ENCODE results near the gene FNDC4. TPM values are rescaled to one million over a fixed set of nuclear protein-coding genes. Genes with fewer than 3 reads are reported as not detected.

The FNDC4 gene
- total and polyA plus RNA-seq, 2 of the 8 experiments (the other 6 are each of a cell fraction or from before 2014, with no cell fraction given) = 14.1 to 14.7 TPM

DNA sequence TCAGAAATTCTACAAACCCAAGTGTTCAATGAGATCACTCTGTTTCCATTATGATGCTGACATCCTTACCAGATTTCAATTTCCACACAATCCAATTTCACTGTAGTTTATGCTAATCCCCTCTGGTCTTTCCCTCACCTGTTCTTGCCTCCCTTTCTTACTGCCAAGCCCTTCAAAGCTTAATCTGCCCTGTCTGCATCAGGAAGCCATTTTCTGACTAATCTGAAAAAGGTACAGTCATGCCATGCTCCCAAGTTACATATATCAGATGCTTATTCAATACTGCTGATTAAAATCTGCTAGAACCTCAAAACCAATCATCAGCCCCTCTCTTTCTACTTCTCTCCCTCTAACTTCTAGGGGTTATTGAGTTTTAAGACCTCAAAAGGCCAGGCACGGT, 43.9 kb downstream of the FNDC4 start (continued):
- TF ChIP-seq, protein P1, sequence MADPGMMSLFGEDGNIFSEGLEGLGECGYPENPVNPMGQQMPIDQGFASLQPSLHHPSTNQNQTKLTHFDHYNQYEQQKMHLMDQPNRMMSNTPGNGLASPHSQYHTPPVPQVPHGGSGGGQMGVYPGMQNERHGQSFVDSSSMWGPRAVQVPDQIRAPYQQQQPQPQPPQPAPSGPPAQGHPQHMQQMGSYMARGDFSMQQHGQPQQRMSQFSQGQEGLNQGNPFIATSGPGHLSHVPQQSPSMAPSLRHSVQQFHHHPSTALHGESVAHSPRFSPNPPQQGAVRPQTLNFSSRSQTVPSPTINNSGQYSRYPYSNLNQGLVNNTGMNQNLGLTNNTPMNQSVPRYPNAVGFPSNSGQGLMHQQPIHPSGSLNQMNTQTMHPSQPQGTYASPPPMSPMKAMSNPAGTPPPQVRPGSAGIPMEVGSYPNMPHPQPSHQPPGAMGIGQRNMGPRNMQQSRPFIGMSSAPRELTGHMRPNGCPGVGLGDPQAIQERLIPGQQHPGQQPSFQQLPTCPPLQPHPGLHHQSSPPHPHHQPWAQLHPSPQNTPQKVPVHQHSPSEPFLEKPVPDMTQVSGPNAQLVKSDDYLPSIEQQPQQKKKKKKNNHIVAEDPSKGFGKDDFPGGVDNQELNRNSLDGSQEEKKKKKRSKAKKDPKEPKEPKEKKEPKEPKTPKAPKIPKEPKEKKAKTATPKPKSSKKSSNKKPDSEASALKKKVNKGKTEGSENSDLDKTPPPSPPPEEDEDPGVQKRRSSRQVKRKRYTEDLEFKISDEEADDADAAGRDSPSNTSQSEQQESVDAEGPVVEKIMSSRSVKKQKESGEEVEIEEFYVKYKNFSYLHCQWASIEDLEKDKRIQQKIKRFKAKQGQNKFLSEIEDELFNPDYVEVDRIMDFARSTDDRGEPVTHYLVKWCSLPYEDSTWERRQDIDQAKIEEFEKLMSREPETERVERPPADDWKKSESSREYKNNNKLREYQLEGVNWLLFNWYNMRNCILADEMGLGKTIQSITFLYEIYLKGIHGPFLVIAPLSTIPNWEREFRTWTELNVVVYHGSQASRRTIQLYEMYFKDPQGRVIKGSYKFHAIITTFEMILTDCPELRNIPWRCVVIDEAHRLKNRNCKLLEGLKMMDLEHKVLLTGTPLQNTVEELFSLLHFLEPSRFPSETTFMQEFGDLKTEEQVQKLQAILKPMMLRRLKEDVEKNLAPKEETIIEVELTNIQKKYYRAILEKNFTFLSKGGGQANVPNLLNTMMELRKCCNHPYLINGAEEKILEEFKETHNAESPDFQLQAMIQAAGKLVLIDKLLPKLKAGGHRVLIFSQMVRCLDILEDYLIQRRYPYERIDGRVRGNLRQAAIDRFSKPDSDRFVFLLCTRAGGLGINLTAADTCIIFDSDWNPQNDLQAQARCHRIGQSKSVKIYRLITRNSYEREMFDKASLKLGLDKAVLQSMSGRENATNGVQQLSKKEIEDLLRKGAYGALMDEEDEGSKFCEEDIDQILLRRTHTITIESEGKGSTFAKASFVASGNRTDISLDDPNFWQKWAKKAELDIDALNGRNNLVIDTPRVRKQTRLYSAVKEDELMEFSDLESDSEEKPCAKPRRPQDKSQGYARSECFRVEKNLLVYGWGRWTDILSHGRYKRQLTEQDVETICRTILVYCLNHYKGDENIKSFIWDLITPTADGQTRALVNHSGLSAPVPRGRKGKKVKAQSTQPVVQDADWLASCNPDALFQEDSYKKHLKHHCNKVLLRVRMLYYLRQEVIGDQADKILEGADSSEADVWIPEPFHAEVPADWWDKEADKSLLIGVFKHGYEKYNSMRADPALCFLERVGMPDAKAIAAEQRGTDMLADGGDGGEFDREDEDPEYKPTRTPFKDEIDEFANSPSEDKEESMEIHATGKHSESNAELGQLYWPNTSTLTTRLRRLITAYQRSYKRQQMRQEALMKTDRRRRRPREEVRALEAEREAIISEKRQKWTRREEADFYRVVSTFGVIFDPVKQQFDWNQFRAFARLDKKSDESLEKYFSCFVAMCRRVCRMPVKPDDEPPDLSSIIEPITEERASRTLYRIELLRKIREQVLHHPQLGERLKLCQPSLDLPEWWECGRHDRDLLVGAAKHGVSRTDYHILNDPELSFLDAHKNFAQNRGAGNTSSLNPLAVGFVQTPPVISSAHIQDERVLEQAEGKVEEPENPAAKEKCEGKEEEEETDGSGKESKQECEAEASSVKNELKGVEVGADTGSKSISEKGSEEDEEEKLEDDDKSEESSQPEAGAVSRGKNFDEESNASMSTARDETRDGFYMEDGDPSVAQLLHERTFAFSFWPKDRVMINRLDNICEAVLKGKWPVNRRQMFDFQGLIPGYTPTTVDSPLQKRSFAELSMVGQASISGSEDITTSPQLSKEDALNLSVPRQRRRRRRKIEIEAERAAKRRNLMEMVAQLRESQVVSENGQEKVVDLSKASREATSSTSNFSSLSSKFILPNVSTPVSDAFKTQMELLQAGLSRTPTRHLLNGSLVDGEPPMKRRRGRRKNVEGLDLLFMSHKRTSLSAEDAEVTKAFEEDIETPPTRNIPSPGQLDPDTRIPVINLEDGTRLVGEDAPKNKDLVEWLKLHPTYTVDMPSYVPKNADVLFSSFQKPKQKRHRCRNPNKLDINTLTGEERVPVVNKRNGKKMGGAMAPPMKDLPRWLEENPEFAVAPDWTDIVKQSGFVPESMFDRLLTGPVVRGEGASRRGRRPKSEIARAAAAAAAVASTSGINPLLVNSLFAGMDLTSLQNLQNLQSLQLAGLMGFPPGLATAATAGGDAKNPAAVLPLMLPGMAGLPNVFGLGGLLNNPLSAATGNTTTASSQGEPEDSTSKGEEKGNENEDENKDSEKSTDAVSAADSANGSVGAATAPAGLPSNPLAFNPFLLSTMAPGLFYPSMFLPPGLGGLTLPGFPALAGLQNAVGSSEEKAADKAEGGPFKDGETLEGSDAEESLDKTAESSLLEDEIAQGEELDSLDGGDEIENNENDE (IDR thresholded peaks at IDR 0.05; ENCODE audit: insufficient replicate concordance, low read length) = no peak
